Lung microvascular endothelial cell (primary cell): ENCODE measurements around the gene TTLL11. TPM values are rescaled to one million over a fixed set of nuclear protein-coding genes. Genes with fewer than 3 reads are reported as not detected.
"Not testable (repeated sequence)": the region's sequence is repeated elsewhere in the genome, so short reads cannot be mapped to it uniquely, and the experiment has no call there.

Source experiments
- DNase-seq, 2 donors: peaks; one replicate each; pipeline versions ENCODE4 v3.0.0 to v3.0.0-alpha.2; 2010; ENCODE audit warnings: low read depth in 2 of 2
- total RNA-seq: library from RNA; depleted of rRNA; stranded (reverse); fragments of >200 nt; gene quantifications from 2 replicates; pipeline ENCODE4 v1.2.1, GENCODE V29; 2014

TTLL11 gene
- total RNA-seq, 1 donor from 2014 or later: 3.0 TPM

DNA sequence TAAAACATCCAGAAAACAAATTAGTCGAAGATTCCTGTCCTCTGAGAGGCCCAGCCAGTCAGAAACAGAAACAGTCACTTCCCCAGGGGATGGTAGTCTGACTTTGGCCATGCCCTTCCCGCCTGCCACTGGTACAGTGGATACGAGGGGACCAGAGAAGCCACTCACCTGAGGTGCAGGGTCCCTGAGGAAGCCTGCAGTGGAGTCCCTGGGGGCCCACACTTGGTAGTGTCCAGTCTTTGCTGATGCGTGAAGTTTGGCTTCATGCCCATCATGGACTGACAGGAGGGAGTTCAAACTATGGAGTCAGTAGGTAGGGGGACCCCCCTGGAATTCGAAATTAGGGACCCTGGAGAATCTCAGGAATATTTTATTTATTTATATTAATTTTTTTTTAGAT lies 294.2 kb downstream of the TTLL11 start:
- DNase-seq: no peak

DNA sequence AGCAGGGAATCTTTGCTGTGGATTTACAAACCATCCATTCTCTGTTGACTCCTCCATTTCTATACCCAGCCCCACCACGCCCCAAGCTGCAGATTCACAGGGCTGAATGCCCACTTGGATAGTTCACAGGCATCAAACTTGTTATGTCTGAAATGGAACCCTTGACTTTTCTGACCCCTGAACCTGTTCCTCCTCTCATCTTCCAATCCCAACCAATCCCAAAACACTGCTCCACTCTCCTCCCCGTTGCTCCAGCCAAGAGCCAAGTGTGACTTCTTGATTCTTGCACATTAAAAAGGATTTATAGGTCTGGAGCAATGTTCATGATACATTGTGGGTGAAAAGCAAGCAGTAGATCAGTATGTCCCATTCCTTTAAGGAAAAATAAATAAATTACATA lies 296.0 kb downstream of the TTLL11 start:
- DNase-seq: no peak

DNA sequence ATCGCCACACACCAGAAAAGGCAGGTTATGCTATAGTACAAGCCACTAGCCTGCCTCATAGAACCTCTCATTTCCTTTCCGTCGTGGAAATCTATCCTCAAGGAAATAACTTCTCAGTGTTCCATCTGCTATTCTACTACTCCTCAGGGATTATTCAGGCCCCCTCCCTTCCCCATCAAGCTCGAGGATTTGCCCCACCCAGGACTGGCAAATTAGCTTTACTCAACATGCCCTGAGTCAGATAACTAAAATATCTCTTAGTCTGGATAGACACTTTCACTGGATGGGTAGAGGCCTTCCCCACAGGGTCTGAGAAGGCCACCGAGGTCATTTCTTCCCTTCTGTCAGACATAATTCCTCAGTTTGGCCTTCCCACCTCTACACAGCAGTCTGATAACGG lies 298.8 kb downstream of the TTLL11 start:
- not testable (repeated sequence) for DNase-seq

DNA sequence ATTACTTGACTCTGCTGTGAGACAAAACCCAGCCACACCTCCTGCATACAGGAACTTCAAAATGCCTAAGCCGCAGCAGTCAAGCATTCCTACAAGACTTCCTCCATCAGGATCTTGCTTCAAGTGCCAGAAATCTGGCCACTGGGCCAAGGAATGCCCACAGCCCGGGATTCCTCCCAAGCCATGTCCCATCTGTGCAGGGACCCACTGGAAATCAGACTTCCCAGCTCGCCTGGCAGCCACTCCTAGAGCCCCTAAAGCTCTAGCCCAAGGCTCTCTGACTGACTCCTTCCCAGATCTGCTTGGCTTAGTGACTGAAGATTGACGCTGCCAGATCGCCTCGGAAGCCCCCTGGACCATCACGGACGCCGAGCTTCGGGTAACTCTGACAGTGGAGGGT lies 300.6 kb downstream of the TTLL11 start:
- not testable (repeated sequence) for DNase-seq

- no peak for DNase-seq
Measured at GRCh38 chr9:121790841-121791240, 302.3 kb downstream of the TTLL11 start.

GRCh38 chr9:121788686-121789366 lies 304.3 kb downstream of the TTLL11 start:
- no peak for DNase-seq

GRCh38 chr9:121786998-121787422 lies 306.1 kb downstream of the TTLL11 start:
- DNase-seq: no peak

GRCh38 chr9:121786543-121786948 lies 306.6 kb downstream of the TTLL11 start:
- DNase-seq: no peak

- DNase-seq: no peak
Measured at GRCh38 chr9:121785673-121786542, 307.2 kb downstream of the TTLL11 start.

DNA sequence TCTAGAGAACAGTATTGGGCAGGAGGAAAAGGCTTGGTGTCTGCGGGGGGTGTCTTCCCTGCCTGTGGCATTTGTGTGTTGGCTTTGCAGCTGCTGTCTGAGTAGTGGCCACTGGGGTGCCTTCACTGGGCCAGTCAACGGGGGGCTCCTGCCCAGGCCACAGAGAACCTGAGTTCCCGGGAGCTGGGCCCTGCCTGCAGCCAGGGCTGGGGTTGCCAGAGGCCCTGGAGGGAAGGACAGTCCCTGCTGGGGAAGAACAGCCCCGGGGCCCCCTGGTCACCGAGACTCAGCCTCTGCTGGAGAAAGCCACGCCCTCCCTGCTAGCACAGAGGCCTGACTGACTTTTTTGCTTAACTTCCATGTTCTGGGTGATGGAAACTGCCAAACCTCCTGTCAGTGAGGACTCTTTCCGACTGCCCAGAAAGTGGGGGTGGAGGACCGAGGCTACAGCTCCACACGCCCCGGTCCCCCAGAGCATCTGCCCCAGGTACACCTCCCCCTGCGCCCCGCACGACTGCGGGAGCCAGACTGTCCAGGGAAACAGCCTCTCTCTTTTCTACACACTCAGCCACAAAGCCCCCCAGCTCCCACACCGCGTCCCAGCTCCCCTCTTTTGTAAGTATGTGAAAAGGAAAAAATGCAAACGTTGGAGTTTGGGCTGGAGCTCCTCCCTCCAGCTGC lies 308.2 kb downstream of the TTLL11 start:
- DNase-seq: no peak

GRCh38 chr9:121783521-121784507 lies 309.3 kb downstream of the TTLL11 start:
- no peak for DNase-seq

DNA sequence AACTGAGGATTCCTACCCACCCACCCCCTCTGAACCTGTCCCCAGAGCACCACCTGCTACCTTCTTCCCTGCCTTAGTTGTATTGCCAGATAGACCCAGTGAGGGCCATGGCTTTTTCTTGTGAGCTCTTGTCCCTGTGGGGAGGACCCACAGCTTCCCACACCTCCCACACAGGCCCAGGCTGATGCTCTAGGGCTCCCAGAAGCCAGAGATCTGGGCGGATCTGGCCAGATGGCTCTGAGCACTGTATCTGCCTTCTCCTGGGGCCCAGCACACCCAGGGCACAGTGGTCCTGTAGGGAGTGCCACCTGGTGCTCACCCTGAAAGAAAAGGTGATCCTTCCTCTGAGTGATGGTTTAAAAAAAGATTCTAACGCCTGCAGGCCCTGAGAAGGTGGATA lies 310.0 kb downstream of the TTLL11 start:
- no peak for DNase-seq

DNA sequence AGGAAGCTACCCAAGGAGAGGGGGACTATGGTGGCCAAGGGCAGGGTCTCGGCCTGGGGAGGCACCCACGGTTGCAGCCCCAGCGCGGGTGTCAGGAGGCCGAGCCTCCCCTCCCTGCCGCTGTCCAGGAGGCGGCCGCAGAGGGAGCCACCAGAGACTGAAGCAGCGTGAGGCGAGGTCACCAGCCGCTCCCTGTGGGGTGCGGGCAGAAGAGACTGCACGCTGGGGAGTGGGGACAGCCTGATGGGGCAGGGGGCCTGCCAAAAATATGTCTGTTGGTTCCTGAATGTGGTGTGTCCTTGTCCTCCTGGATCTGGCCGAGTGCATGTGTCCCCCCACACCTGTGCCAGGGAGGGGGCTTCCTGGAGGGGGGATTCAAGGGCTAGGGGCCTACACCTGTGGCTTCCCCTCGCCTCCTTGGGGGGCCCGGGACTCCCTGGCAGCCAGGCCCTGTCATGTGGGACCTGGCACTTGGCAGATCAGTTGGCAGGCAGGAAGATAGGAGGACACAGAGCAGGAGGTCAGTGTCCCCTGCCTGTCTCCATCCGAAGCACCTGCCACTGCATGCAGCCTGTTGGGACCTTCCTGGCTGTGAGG lies 310.5 kb downstream of the TTLL11 start:
- DNase-seq: no peak

GRCh38 chr9:121781701-121782464 lies 311.2 kb downstream of the TTLL11 start:
- DNase-seq: no peak

- no peak for DNase-seq
Measured at GRCh38 chr9:121781145-121781548, 312.0 kb downstream of the TTLL11 start.

DNA sequence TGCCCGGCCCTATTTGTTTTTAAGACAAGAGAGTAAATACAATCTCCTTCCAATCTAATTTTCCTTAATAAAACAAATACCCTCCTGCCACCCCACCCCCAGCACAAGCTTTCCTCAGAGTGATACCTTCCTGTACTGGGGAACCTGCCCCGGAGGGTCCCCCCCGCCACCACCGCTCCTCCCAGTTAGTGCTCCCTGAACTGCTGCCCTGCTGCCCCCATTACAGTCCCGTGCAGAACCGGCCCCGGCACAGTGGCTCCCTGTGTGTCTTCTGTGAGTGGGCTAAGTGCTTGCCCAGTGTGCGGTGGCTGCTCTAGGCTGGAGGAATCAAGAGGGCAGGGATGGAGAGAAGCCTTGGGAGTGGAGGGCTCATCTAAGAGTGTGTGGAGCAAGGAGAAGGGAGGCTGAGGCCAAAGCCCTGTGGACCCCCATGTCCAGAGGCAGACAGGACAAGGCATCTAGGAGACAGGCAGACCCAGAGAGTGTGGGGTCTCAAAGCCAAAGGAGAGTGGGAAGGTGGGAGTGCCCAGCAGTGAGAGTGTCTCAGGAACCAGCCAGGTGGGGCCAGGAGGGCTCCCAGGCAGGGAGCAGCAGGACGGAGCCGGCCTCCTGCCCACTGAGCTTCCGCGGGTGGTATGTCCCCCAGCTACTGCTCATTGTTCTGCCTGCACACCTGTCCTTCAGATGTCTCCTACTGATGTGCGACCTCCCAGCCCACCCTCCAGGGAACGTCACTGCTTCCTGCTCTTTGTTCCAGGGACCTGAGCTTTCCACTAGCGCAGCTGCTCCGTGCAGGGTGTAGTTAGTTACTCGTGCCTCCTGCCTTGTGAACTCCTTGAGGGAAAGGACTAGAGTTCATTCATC lies 312.7 kb downstream of the TTLL11 start:
- no peak for DNase-seq

DNA sequence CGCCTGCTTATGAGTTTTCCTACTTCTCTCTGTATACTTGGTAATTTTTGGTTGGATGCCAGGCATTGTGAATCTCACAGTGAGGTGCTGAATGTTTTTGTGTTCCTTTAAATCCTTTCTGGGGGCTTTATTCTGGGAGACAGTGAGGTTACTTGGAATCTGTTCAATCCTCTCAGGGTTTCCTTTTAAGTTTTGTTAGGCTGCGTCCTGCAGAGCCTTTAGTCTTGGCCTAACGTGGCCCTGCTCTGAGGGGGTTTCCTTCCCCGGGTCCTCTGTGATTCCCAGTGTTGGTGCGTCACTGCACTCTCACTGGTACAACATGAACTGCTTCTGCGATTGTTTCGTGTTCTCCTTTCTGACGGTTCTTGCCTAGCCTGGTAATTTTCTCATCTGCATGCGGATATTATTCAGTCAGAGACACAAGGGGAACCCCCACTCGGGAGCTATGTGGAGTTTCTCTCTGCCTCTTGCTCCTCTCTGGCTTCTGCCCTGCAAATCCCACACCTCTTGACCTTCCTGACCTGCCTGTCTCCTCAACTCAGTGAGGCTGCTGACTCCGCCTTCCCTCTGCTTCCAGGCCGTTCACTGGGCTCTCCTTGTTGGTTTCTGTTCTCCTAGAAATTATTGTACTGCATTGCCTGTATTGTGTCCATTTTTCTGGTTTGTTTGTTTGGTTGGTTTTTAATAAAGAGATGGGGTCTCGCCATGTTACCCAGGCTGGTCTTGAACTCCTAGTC lies 313.6 kb downstream of the TTLL11 start:
- DNase-seq: peak; percentile 53 to 84
